SU-DHL-6 (cell line): ENCODE measurements around the gene SYT13.

Experiments used
- CTCF ChIP-seq: fragments of 200-600 bp; sonication (generic); IDR thresholded peaks from one replicate; pipeline ENCODE4 v1.5.1; 2017; ENCODE audit warnings: antibody characterized with exemption, mild to moderate bottlenecking, low read length, moderate library complexity; ENCODE audit not compliant: insufficient read depth, poor library complexity, severe bottlenecking
- EZH2phosphoT487 ChIP-seq: fragments of 200-600 bp; sonication (generic), shearing (Covaris generic); conservative IDR thresholded peaks from 2 replicates; pipeline ENCODE4 v1.6.1; 2018; ENCODE audit warnings: mild to moderate bottlenecking, antibody characterized with exemption, low read length, moderate library complexity, mixed read lengths

- TF ChIP-seq CTCF (no peak), EZH2phosphoT487 (no peak)
Observed at GRCh38 chr11:45280449-45280848, 5.7 kb downstream of the SYT13 start.
